Heart right ventricle (tissue), 16 donors: ENCODE measurements around the gene HEBP2. TPM values are rescaled to one million over a fixed set of nuclear protein-coding genes. Genes with fewer than 3 reads are reported as not detected.

Source experiments
- ATAC-seq, 8 donors: fragments of 200-7000 bp; cut with Tn5 transposase; one replicate each; pipeline ENCODE4 v1.9.1; 2020; ENCODE audit warnings: mild to moderate bottlenecking in 8 of 8, moderate library complexity in 8 of 8, moderate number of reproducible peaks in 1 of 8
- DNase-seq, 2 donors: peaks; one replicate each; pipeline ENCODE4 v3.0.0-alpha.2; 2020
- H3K27ac ChIP-seq, 10 donors: fragments of 200-600 bp; sonication (generic) in 2 of 10; one replicate each; pipeline versions ENCODE4 v1.5.0 to v1.8.0; 2020 to 2022; ENCODE audit warnings: mild to moderate bottlenecking in 3 of 10
- H3K27me3 ChIP-seq, 7 donors: fragments of 200-600 bp; one replicate each; pipeline ENCODE4 v1.8.0; 2021 to 2022; ENCODE audit warnings: mild to moderate bottlenecking in 2 of 7
- H3K36me3 ChIP-seq, 9 donors: fragments of 200-600 bp; sonication (generic) in 1 of 9; one replicate each; pipeline versions ENCODE4 v1.5.0 to v1.8.0; 2020 to 2022; ENCODE audit warnings: mild to moderate bottlenecking in 2 of 9
- H3K4me1 ChIP-seq, 9 donors: fragments of 200-600 bp; sonication (generic) in 1 of 9; one replicate each; pipeline versions ENCODE4 v1.5.0 to v1.8.0; 2020 to 2022; ENCODE audit warnings: mild to moderate bottlenecking in 4 of 9
- H3K4me3 ChIP-seq, 10 donors: fragments of 200-600 bp; sonication (generic) in 2 of 10; one replicate each; pipeline versions ENCODE4 v1.5.0 to v1.8.0; 2020 to 2022; ENCODE audit warnings: mild to moderate bottlenecking in 7 of 10, moderate library complexity in 2 of 10
- H3K9me3 ChIP-seq, 11 donors: fragments of 200-600 bp in 10 of 11; sonication (generic) in 2 of 11; one replicate each; pipeline versions ENCODE4 v1.5.0 to v1.8.0; 2013 to 2022; ENCODE audit warnings: mild to moderate bottlenecking in 2 of 11, control low read depth in 1 of 11, moderate library complexity in 1 of 11
- WGBS, 2 donors: extraction: QIAGEN DNeasy Blood & Tissue Kit; methylation state at CpG; one replicate each; pipeline ENCODE4 v1.1.7; 2013; ENCODE audit warnings: inconsistent platforms in 1 of 2; 5-methylcytosine and 5-hydroxymethylcytosine counted together
- intact Hi-C, 10 donors: fragments of 100-400 bp; cut with DNase I; formaldehyde crosslinking; loops; one replicate each; pipeline versions ENCODE4 v1.11.1 to v1.14.2; 2022
- microRNA-seq, 2 donors: library from miRNA; unstranded; fragments of <30 nt; microRNA quantifications; one replicate each; pipeline ENCODE4 v1.2.0, GENCODE V29; 2021
- polyA plus RNA-seq, 2 donors: library from polyadenylated mRNA; stranded (reverse); fragments of 200-250 nt; gene quantifications; one replicate each; pipeline ENCODE4 v1.2.3, GENCODE V29; 2013
- total RNA-seq, 10 donors: library from RNA; stranded (reverse); fragmentation: NEBNext Ultra II Directional in 3 of 10; extraction: Animal tissue kit (Norgen Biotek cat#: 25700) in 3 of 10; gene quantifications; one replicate each; pipeline versions ENCODE4 v1.2.1 to v1.2.4, GENCODE V29; 2021 to 2023
- TF ChIP-seq, protein P1 (sequence below), 9 donors: fragments of 200-600 bp; sonication (generic) in 2 of 9; IDR thresholded peaks; one replicate each; pipeline versions ENCODE4 v1.5.0 to v1.8.0; 2021 to 2022; ENCODE audit warnings: antibody characterized with exemption in 9 of 9, mild to moderate bottlenecking in 5 of 9, moderate library complexity in 1 of 9
- donor health status: Arrhythmogenic right ventricular cardiomyopathy.
- donor health status: ischemic (EF 13 %, LVEDD 7.1; RV severe dilation, severe dysfunction).
- donor health status: healthy with polysubstance abuse.
- donor health status: DM: no; HTN: yes; CAD: no.
- donor health status: DM: no; HTN: no; CAD: no.
- donor health status: ischemic (EF 25% LVEDD 6.9; RV normal size, moderate dysfunction).
- donor health status: ischemic (EF 25% LVEDD 5.7; RV mildly dilated, moderate dysfunction).
- donor health status: healthy.
- donor health status: DM: yes; HTN: yes; CAD: no.
- donor health status: Ischemic cardiomyopathy.
- donor health status: ischemic (EF 35%, LVEDD 5.7; RV mildly dilated, moderate dysfunction).
- donor health status: nonischemic (EF 11% LVEDD 7.7; RV severe dilation, severe dysfunction).
- donor health status: DM: yes; HTN: yes; CAD: no.
- donor health status: PGD.
- donor health status: ischemic (EF 29% LVEDD 5.4; RV normal size, mild dysfunction).
- donor health status: nonischemic (EF 23%, LVEDD 6.1; RV moderate dilation, normal function).

HEBP2 gene
- total and polyA plus RNA-seq, 12 donors, result 44.1 to 123 (median 100) TPM

DNA sequence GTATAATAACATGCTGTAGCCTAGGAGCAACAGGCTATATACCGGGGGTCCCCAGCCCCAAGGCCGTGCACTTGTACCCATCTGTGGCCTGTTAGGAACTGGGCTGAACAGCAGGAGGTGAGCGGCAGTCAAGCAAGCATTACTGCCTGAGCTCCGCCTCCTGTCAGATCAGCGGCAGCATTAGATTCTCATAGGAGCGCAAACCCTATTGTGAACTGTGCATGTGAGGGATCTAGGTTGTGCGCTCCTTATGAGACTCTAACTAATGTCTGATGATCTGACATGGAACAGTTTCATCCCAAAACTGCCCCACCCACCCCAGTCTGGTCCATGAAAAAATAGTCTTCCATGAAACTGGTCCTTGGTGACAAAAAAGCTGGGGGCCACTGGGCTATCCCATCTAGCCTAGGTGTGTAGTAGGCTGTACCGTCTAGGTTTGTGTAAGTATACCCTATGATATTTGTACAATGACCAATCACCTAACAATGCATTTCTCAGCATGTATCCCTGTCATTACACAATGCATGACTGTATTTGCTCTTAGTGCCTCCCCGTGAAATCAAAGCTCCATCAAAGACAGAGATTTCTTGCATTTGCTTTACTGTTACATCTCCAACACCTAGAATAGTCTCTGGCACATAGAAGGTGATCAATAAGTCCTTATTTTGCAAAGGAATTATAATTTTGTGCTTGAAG lies 64.4 kb downstream of the HEBP2 start:
- H3K9me3 ChIP-seq, result no peaks in the 10 kb centered on the region
- no peaks in the 10 kb centered on the region for H3K27me3 ChIP-seq
- peak in 1 of 8 donors; percentile 17 for ATAC-seq
- WGBS, 2 donors, result 96 to 98% methylated on average over 9 of the region's 9 CpGs
- H3K36me3 ChIP-seq, result peaks cover 0 to 70% (median 32%) of the 10 kb centered on the region in 9 donors
- H3K4me1 ChIP-seq, result peaks cover 0 to 3% (median 0%) of the 10 kb centered on the region in 9 donors
- H3K27ac ChIP-seq, result no peak overlapping the region
- no peak for DNase-seq
- TF ChIP-seq, protein P1, sequence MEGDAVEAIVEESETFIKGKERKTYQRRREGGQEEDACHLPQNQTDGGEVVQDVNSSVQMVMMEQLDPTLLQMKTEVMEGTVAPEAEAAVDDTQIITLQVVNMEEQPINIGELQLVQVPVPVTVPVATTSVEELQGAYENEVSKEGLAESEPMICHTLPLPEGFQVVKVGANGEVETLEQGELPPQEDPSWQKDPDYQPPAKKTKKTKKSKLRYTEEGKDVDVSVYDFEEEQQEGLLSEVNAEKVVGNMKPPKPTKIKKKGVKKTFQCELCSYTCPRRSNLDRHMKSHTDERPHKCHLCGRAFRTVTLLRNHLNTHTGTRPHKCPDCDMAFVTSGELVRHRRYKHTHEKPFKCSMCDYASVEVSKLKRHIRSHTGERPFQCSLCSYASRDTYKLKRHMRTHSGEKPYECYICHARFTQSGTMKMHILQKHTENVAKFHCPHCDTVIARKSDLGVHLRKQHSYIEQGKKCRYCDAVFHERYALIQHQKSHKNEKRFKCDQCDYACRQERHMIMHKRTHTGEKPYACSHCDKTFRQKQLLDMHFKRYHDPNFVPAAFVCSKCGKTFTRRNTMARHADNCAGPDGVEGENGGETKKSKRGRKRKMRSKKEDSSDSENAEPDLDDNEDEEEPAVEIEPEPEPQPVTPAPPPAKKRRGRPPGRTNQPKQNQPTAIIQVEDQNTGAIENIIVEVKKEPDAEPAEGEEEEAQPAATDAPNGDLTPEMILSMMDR (IDR thresholded peaks at IDR 0.05), result no peak
- intact Hi-C loops, result no loop called here
- H3K4me3 ChIP-seq, result no peak overlapping the region

Small RNAs within 50 kb of the gene (microRNA-seq; reads per million reads assigned to microRNA genes)
- gene MIR3145, result 11.4 to 12.8 reads per million in 2 donors

Other genes with a start within 250 kb of the HEBP2 start
- 10 to 100 TPM in 2 of 10 donors, 1 to 10 TPM in 8; 1.1 to 11.1 (median 4.6) TPM for gene ARFGEF3, start 242.3 kb upstream of the HEBP2 start, total RNA-seq
- under 1 TPM; 0.33 to 0.73 TPM for gene ARFGEF3, start 242.3 kb upstream of the HEBP2 start, polyA plus RNA-seq
- gene PBOV1, start 185.7 kb upstream of the HEBP2 start, total RNA-seq, result not detected
- not detected for gene PBOV1, start 185.7 kb upstream of the HEBP2 start, polyA plus RNA-seq
- not detected for gene SMIM28, start 26.3 kb upstream of the HEBP2 start, total RNA-seq
- not detected for gene SMIM28, start 26.3 kb upstream of the HEBP2 start, polyA plus RNA-seq
- gene NHSL1, start 95.3 kb downstream of the HEBP2 start, total RNA-seq, result 10 to 100 TPM; 35.5 to 97.4 (median 75.5) TPM
- 10 to 100 TPM in 1 of 2 donors, 1 to 10 TPM in 1; 5.0 to 14.9 TPM for gene NHSL1, start 95.3 kb downstream of the HEBP2 start, polyA plus RNA-seq